Right forelimb (tissue), 1 donor: ENCODE data around the gene TMEM132C.

Experiments
- DNase-seq: peaks from one replicate; pipeline ENCODE4 v3.0.0-alpha.2; 2018

TMEM132C gene

GRCh38 chr12:128729628-128730121, 462.7 kb downstream of the TMEM132C start:
- no peak for DNase-seq

GRCh38 chr12:128734371-128734770, 467.4 kb downstream of the TMEM132C start:
- no peak for DNase-seq

- no peak for DNase-seq
Measured at GRCh38 chr12:128737292-128737966, 470.5 kb downstream of the TMEM132C start.

GRCh38 chr12:128743916-128744315, 476.9 kb downstream of the TMEM132C start:
- no peak for DNase-seq

GRCh38 chr12:128745772-128746689, 479.1 kb downstream of the TMEM132C start:
- DNase-seq: no peak

GRCh38 chr12:128747441-128747840, 480.5 kb downstream of the TMEM132C start:
- DNase-seq: no peak

GRCh38 chr12:128752386-128752785, 485.4 kb downstream of the TMEM132C start:
- DNase-seq: no peak

- DNase-seq: no peak
Measured at GRCh38 chr12:128753438-128753837, 486.5 kb downstream of the TMEM132C start.

GRCh38 chr12:128754275-128754674, 487.3 kb downstream of the TMEM132C start:
- DNase-seq: no peak

GRCh38 chr12:128755566-128755965, 488.6 kb downstream of the TMEM132C start:
- DNase-seq: no peak
